ENCODE data around the gene FAM222A. TPM values are rescaled to one million over a fixed set of nuclear protein-coding genes. Genes with fewer than 3 reads are reported as not detected.
A peak's percentile ranks its signal among the peaks of the same experiment; 100 is the strongest.

The FAM222A gene
- total and polyA plus RNA-seq, 2 of the 8 experiments (the other 6 are each of a cell fraction or from before 2014, with no cell fraction given), result 0.94 to 1.1 TPM

DNA sequence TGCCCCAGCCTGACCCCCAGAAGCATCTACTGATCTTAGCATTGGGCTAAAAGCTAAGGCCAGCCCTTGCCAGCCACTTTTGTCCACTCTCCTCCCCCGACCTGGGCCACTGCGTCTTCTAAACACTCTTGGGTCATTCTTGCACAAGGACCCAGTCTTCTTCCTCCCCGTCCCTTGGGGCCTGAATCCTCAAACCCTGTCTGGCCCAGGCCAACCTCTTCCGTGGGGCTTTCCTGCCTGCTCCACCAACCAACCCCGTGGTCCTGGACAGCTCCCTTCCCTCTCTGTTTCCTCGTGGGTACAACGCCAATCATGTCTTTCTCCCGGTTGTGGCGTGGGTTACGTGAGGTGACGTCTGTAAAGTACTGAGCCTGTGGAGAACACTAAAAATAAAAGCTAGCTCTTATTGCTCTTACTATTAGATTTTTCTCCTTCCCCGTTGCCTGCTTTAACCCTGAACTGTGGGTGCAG lies 21.5 kb downstream of the FAM222A start:
- no peak overlapping the region for H3K4ac ChIP-seq (replicated peaks; ENCODE audit: insufficient read length, low read depth, low read length)
- H2AK5ac ChIP-seq (ENCODE audit: low read depth, low read length), result peak overlapping the region; percentile 24; the same call in 1 of the 2 replicates
- H4K20me1 ChIP-seq (replicated peaks in 1 of 2; ENCODE audit: control insufficient read depth in 1 of 2, insufficient read depth in 2 of 2, low read length in 2 of 2), result peaks cover 0 to 10% of the 10 kb centered on the region in 2 experiments
- no peak overlapping the region for H3K27ac ChIP-seq (ENCODE audit: low read depth, low read length)
- TF ChIP-seq SIN3A (conservative IDR thresholded peaks at IDR 0.05 in 1 of 2, IDR thresholded peaks at IDR 0.05 in 1 of 2; ENCODE audit: low read depth in 1 of 2, low read length in 2 of 2), result no peak
- TF ChIP-seq PHF8 (conservative IDR thresholded peaks at IDR 0.05; ENCODE audit: low read depth, low read length), result 0 out of 2 replicates have a peak, but pooled peaks have one; percentile 5
- no peak for TF ChIP-seq SIRT6 (IDR thresholded peaks at IDR 0.05; ENCODE audit: low read length)
- H3K23ac ChIP-seq (ENCODE audit: insufficient read length), result no peak overlapping the region
- ChIA-PET CTCF (ENCODE audit: partially characterized antibody) (interaction anchor here (0.6 to 3.7 kb wide), 14 partner anchors 9 to 481 kb away, joined by 3 to 35 read pairs (median 6); no protein-coding TSS in a partner anchor), POLR2A (ENCODE audit: partially characterized antibody) (interaction anchor here (1.1 to 1.8 kb wide), 3 partner anchors 16 to 21 kb away, joined by 4 to 7 read pairs (median 6); no protein-coding TSS in a partner anchor)
- no peak overlapping the region for H3K4me3 ChIP-seq (ENCODE audit: extremely low read depth in 1 of 4, insufficient read depth in 2 of 4, low read depth in 3 of 4, low read length in 4 of 4)
- H2AFZ ChIP-seq (ENCODE audit: low read length), result no peak overlapping the region
- no peak overlapping the region for H3K18ac ChIP-seq (ENCODE audit: extremely low read depth, low read length)
- H3K4me2 ChIP-seq (ENCODE audit: insufficient read depth in 1 of 2, low read depth in 2 of 2, low read length in 2 of 2), result peak overlapping the region in 1 of 2 experiments; percentile 61; a peak in 2 of 4 replicates
- no peak overlapping the region for H2BK5ac ChIP-seq (ENCODE audit: low read depth, low read length)
- H2BK120ac ChIP-seq (replicated peaks; ENCODE audit: low read depth, low read length), result no peak overlapping the region
- H3K9me3 ChIP-seq (ENCODE audit: insufficient read depth in 2 of 2, low read depth in 1 of 2, low read length in 1 of 2), result no peaks in the 10 kb centered on the region
- H2BK20ac ChIP-seq (ENCODE audit: low read length), result no peak overlapping the region
- no peak overlapping the region for H3K56ac ChIP-seq (replicated peaks; ENCODE audit: insufficient read length, low read depth, low read length)
- H4K8ac ChIP-seq (ENCODE audit: extremely low read depth, insufficient read depth, low read length), result no peak overlapping the region
- H4K91ac ChIP-seq (replicated peaks; ENCODE audit: insufficient read length, low read length), result no peak overlapping the region
- H3K9ac ChIP-seq (replicated peaks in 1 of 4; ENCODE audit: extremely low read depth in 1 of 4, low read depth in 3 of 4, low read length in 3 of 4), result no peak overlapping the region
- no peak overlapping the region for H2BK12ac ChIP-seq (ENCODE audit: low read depth, low read length)
- no peaks in the 10 kb centered on the region for H3K23me2 ChIP-seq (ENCODE audit: low read depth, low read length)
- peak in 1 of 2 experiments; percentile 43 for DNase-seq (ENCODE audit: low read depth in 1 of 2, low spot score in 2 of 2)
- H2BK15ac ChIP-seq (ENCODE audit: low read length), result 0 out of 2 replicates have a peak overlapping the region, but pooled peaks have one; percentile 53
- 58% methylated on average over 12 of the region's 12 CpGs; no CpG with 5 or more reads in 1 of the 2 experiments for WGBS, 2 experiments (ENCODE audit: extremely low coverage in 1 of 2, insufficient coverage in 1 of 2, insufficient read length in 1 of 2, insufficient replicate concordance in 2 of 2, low coverage in 1 of 2, low lambda C conversion rate in 2 of 2, missing lambda C conversion rate in 1 of 2)
- H3K79me1 ChIP-seq (ENCODE audit: low read depth, low read length), result no peaks in the 10 kb centered on the region
- no peaks in the 10 kb centered on the region for H3K79me2 ChIP-seq (ENCODE audit: control insufficient read depth in 1 of 2, insufficient read depth in 2 of 2, low read length in 2 of 2)
- no peak for FAIRE-seq
- H3K27me3 ChIP-seq (replicated peaks in 1 of 4; ENCODE audit: control insufficient read depth in 3 of 4, extremely low read depth in 1 of 4, insufficient read depth in 3 of 4, low read length in 3 of 4), result peaks cover 0 to 16% (median 9%) of the 10 kb centered on the region in 4 experiments; a peak in 4 of 7 replicates
- H3K4me1 ChIP-seq (replicated peaks in 1 of 4; ENCODE audit: control insufficient read depth in 3 of 4, insufficient read depth in 4 of 4, low read length in 3 of 4), result peaks cover 5 to 11% (median 7%) of the 10 kb centered on the region in 4 experiments; a peak in 6 of 7 replicates
- no peak overlapping the region for H3K14ac ChIP-seq (ENCODE audit: insufficient read length)
- H3K36me3 ChIP-seq (ENCODE audit: control insufficient read depth in 2 of 4, insufficient read depth in 4 of 4, low read length in 3 of 4), result no peaks in the 10 kb centered on the region
- no peak overlapping the region for H4K5ac ChIP-seq (ENCODE audit: insufficient read length, low read depth, low read length)
